B cell (primary cell): ENCODE data around the gene RNF220. TPM values are rescaled to one million over a fixed set of nuclear protein-coding genes. Genes with fewer than 3 reads are reported as not detected.

Experiments used
- ATAC-seq: fragments of 200-7000 bp; cut with Tn5 transposase; one replicate; pipeline ENCODE4 v1.10.0; 2021; ENCODE audit warnings: low read depth, mild to moderate bottlenecking, moderate number of reproducible peaks, moderate library complexity
- CTCF ChIA-PET: fragments of 350-600 bp; sonication (Branson Sonifier 250); formaldehyde crosslinking; loops from one replicate; lab custom pipeline; 2021; ENCODE audit warnings: antibody characterized with exemption, inconsistent platforms; lab: Charles Lee
- POLR2A ChIA-PET: fragments of 350-600 bp; sonication (Branson Sonifier 250); formaldehyde crosslinking; loops from one replicate; lab custom pipeline; 2021; ENCODE audit warnings: antibody characterized with exemption; lab: Charles Lee
- DNase-seq: peaks from one replicate; pipeline ENCODE4 v3.0.0; 2013
- H2AFZ ChIP-seq: 2 replicates; pipeline ENCODE4 v1.6.1; 2012; ENCODE audit warnings: mild to moderate bottlenecking, low read depth, low read length; ENCODE audit not compliant: insufficient read depth, poor library complexity, severe bottlenecking
- H3K27ac ChIP-seq, 2 donors: 1 replicate in 1 of 2; 2 replicates in 1 of 2; pipeline ENCODE4 v1.5.1; 2012 to 2013; ENCODE audit warnings: low read length in 2 of 2, mild to moderate bottlenecking in 2 of 2, moderate library complexity in 1 of 2
- H3K27me3 ChIP-seq, 4 experiments: fragments of 200-600 bp in 1 of 4; sonication (generic) in 1 of 4; replicated peaks in 1 of 4; 1 replicate in 2 of 4; 2 replicates in 2 of 4; pipeline versions ENCODE4 v1.6.1 to v1.7.0; 2013 to 2016; ENCODE audit warnings: low read length in 3 of 4, mild to moderate bottlenecking in 2 of 4, mixed read lengths in 1 of 4, moderate library complexity in 1 of 4; ENCODE audit not compliant: insufficient read depth in 4 of 4, control insufficient read depth in 3 of 4; ENCODE audit errors: control extremely low read depth in 1 of 4
- H3K36me3 ChIP-seq, 2 experiments: replicated peaks in 1 of 2; 1 replicate in 1 of 2; 2 replicates in 1 of 2; pipeline versions ENCODE4 v1.6.1 to v1.7.1; 2013; ENCODE audit warnings: low read length in 1 of 2; ENCODE audit not compliant: insufficient read depth in 2 of 2, control insufficient read depth in 1 of 2; ENCODE audit errors: control extremely low read depth in 1 of 2, extremely low read depth in 1 of 2
- H3K4me1 ChIP-seq, 2 donors: fragments of 200-600 bp in 1 of 2; sonication (generic) in 1 of 2; 1 replicate in 1 of 2; 2 replicates in 1 of 2; pipeline versions ENCODE4 v1.5.1 to v1.6.1; 2013 to 2017; ENCODE audit warnings: low read length in 2 of 2; ENCODE audit not compliant: control insufficient read depth in 2 of 2, insufficient read depth in 2 of 2
- H3K4me2 ChIP-seq: replicated peaks from 2 replicates; pipeline ENCODE3; 2012; ENCODE audit warnings: mild to moderate bottlenecking, low read depth, low read length; ENCODE audit not compliant: poor library complexity, severe bottlenecking
- H3K4me3 ChIP-seq, 5 experiments: fragments of 200-600 bp in 1 of 5; sonication (generic) in 1 of 5; 1 replicate in 3 of 5; 2 replicates in 2 of 5; pipeline versions ENCODE4 v1.5.1 to v1.7.0; 2011 to 2016; ENCODE audit warnings: low read length in 4 of 5, mild to moderate bottlenecking in 4 of 5, low read depth in 2 of 5, control low read depth in 1 of 5, moderate library complexity in 1 of 5; ENCODE audit not compliant: insufficient read depth in 1 of 5; ENCODE audit errors: control extremely low read depth in 1 of 5, extremely low read depth in 1 of 5
- H3K79me2 ChIP-seq: fragments of 200-600 bp; sonication (generic); one replicate; pipeline ENCODE4 v1.6.0; 2016; ENCODE audit warnings: low read length; ENCODE audit not compliant: control insufficient read depth, insufficient read depth
- H3K9ac ChIP-seq: fragments of 200-600 bp; sonication (generic); 2 replicates; pipeline ENCODE4 v1.6.1; 2017; ENCODE audit warnings: mild to moderate bottlenecking, low read length, moderate library complexity
- H3K9me3 ChIP-seq, 3 donors: one replicate each; pipeline versions ENCODE4 v1.6.1 to v1.7.1; 2013; ENCODE audit warnings: low read length in 2 of 3; ENCODE audit not compliant: control insufficient read depth in 2 of 3, insufficient read depth in 1 of 3; ENCODE audit errors: control extremely low read depth in 1 of 3
- H4K20me1 ChIP-seq: 2 replicates; pipeline ENCODE4 v1.6.0; 2012; ENCODE audit warnings: mild to moderate bottlenecking, low read length; ENCODE audit not compliant: insufficient read depth, control insufficient read depth, poor library complexity, severe bottlenecking
- H3K27ac Mint-ChIP-seq: one replicate; pipeline ENCODE4 v1.8.0; 2021; ENCODE audit warnings: mixed read lengths
- H3K27me3 Mint-ChIP-seq: one replicate; pipeline ENCODE4 v1.8.0; 2021; ENCODE audit warnings: mixed read lengths
- H3K4me1 Mint-ChIP-seq: one replicate; pipeline ENCODE4 v1.8.0; 2021; ENCODE audit warnings: mixed read lengths
- H3K4me3 Mint-ChIP-seq: one replicate; pipeline ENCODE4 v1.8.0; 2021; ENCODE audit warnings: mixed read lengths
- H3K9me3 Mint-ChIP-seq: one replicate; pipeline ENCODE4 v1.8.0; 2022; ENCODE audit warnings: mixed read lengths; ENCODE audit not compliant: insufficient read depth
- CTCF ChIP-seq: fragments of 200-600 bp; IDR thresholded peaks from one replicate; pipeline ENCODE4 v1.8.0; 2022; ENCODE audit warnings: antibody characterized with exemption, mild to moderate bottlenecking
- EZH2 ChIP-seq: IDR thresholded peaks from 2 replicates; pipeline ENCODE4 v1.6.1; 2012; ENCODE audit warnings: borderline replicate concordance, low read depth, mild to moderate bottlenecking, moderate library complexity, low read length; ENCODE audit not compliant: insufficient read depth, poor library complexity, severe bottlenecking
- WGBS: methylation state at CpG from one replicate; pipeline ENCODE4 v1.1.5; 2013; ENCODE audit warnings: missing lambda C conversion rate; ENCODE audit not compliant: insufficient coverage; 5-methylcytosine and 5-hydroxymethylcytosine counted together
- intact Hi-C: fragments of 100-400 bp; cut with micrococcal nuclease; formaldehyde crosslinking; loops from one replicate; pipeline ENCODE4 v1.10.0; 2022
- polyA plus RNA-seq: library from polyadenylated mRNA; depleted of rRNA; stranded (reverse); fragments of >200 nt; gene quantifications from 2 replicates; pipeline ENCODE4 v1.2.3, GENCODE V29; 2012
- total RNA-seq, 2 donors: library from RNA; stranded (reverse); fragments of 120-200 nt in 1 of 2; gene quantifications; 1 replicate in 1 of 2; 2 replicates in 1 of 2; pipeline versions ENCODE4 v1.2.3 to v1.2.4, GENCODE V29; 2013 to 2022

Gene RNF220
- total and polyA plus RNA-seq, 2 donors (not counting 1 experiment from before 2014, with no cell fraction given), result 115 to 141 TPM

GRCh38 chr1:44447051-44447810 is 42.2 kb downstream of the RNF220 start:
- no peaks in the 10 kb centered on the region for H3K79me2 ChIP-seq
- POLR2A ChIA-PET, result no interaction called here
- no peak overlapping the region for H3K9ac ChIP-seq
- TF ChIP-seq EZH2, result no peak
- TF ChIP-seq CTCF, result no peak
- 94% methylated on average over 4 of the region's 6 CpGs for WGBS
- H3K4me3 Mint-ChIP-seq, result no peak overlapping the region
- no peak overlapping the region for H3K27ac Mint-ChIP-seq
- CTCF ChIA-PET, result interaction anchor here (1.3 kb wide), 1 partner anchor 8 kb away, joined by 3 read pairs; no protein-coding TSS in a partner anchor
- H3K27me3 Mint-ChIP-seq, result peaks cover 20% of the 10 kb centered on the region
- H3K4me2 ChIP-seq, result no peak overlapping the region
- DNase-seq (no peak), ATAC-seq (no peak)
- H4K20me1 ChIP-seq, result no peaks in the 10 kb centered on the region
- no peaks in the 10 kb centered on the region for H3K36me3 ChIP-seq
- H3K4me1 ChIP-seq, result no peaks in the 10 kb centered on the region
- no peaks in the 10 kb centered on the region for H3K4me1 Mint-ChIP-seq
- H3K9me3 Mint-ChIP-seq, result no peaks in the 10 kb centered on the region
- no peak overlapping the region for H3K27ac ChIP-seq
- no peak overlapping the region for H3K4me3 ChIP-seq
- H2AFZ ChIP-seq, result no peak overlapping the region
- peaks cover 0 to 5% (median 0%) of the 10 kb centered on the region in 4 experiments for H3K27me3 ChIP-seq
- intact Hi-C loops, result no loop called here
- no peaks in the 10 kb centered on the region for H3K9me3 ChIP-seq

- Histone ChIP-seq H3K4me2 (no peak overlapping the region), H3K4me3 (no peak overlapping the region), H3K27ac (no peak overlapping the region), H3K36me3 (no peaks in the 10 kb centered on the region), H3K4me1 (no peaks in the 10 kb centered on the region), H3K79me2 (no peaks in the 10 kb centered on the region), H3K27me3 (peaks cover 0 to 8% (median under 1%) of the 10 kb centered on the region in 4 experiments), H2AFZ (no peak overlapping the region), H3K9me3 (no peaks in the 10 kb centered on the region), H4K20me1 (no peaks in the 10 kb centered on the region), H3K9ac (no peak overlapping the region)
- H3K27me3 Mint-ChIP-seq, result peaks cover 42% of the 10 kb centered on the region
- H3K9me3 Mint-ChIP-seq, result no peaks in the 10 kb centered on the region
- ATAC-seq, result no peak
- ChIA-PET CTCF (no interaction called here), POLR2A (no interaction called here)
- H3K27ac Mint-ChIP-seq, result no peak overlapping the region
- no peak for TF ChIP-seq EZH2
- no peak for TF ChIP-seq CTCF
- intact Hi-C loops, result no loop called here
- H3K4me3 Mint-ChIP-seq, result no peak overlapping the region
- H3K4me1 Mint-ChIP-seq, result no peaks in the 10 kb centered on the region
- no peak for DNase-seq
These were observed 48.8 kb downstream of the RNF220 start for GRCh38 chr1:44453798-44454349.
